ENCODE data around the gene SEH1L.

DNA sequence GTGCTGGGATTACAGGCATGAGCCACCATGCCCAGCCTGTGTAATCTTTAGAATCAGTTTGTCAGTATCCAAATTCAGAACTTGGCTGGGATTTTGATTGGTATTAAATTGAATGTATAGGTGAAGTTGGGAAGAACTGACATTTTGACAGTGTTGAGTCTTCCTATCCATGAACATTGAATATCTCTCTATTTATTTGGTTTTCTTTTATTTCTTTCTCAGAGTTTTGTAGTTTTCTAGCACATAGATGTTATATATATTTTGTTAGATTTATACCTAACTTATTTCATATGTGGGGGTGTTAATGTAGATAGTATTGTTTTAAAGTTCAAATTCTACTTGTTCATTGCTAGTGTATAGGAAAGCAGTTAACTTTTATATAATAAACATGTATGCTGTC, 74.8 kb downstream of the SEH1L start:
- TF ChIP-seq, protein P1, sequence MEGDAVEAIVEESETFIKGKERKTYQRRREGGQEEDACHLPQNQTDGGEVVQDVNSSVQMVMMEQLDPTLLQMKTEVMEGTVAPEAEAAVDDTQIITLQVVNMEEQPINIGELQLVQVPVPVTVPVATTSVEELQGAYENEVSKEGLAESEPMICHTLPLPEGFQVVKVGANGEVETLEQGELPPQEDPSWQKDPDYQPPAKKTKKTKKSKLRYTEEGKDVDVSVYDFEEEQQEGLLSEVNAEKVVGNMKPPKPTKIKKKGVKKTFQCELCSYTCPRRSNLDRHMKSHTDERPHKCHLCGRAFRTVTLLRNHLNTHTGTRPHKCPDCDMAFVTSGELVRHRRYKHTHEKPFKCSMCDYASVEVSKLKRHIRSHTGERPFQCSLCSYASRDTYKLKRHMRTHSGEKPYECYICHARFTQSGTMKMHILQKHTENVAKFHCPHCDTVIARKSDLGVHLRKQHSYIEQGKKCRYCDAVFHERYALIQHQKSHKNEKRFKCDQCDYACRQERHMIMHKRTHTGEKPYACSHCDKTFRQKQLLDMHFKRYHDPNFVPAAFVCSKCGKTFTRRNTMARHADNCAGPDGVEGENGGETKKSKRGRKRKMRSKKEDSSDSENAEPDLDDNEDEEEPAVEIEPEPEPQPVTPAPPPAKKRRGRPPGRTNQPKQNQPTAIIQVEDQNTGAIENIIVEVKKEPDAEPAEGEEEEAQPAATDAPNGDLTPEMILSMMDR (IDR thresholded peaks at IDR 0.05; ENCODE audit: low read depth, low read length) = no peak
- TF ChIP-seq EZH2phosphoT487 (IDR thresholded peaks at IDR 0.05; ENCODE audit: low read depth) = no peak

Data from OCI-LY3 (cell line).